GF-D8 (cell line): ENCODE results near the gene TUBA4B.

Experiments
- DNase-seq: peaks from one replicate; lab custom pipeline; 2025; lab: John Stamatoyannopoulos, UW

TUBA4B gene

GRCh38 chr2:219218732-219219701, 34.0 kb upstream of the TUBA4B start, which contains the start of gene ABCB6:
Gene ABCB6 (minus strand): TSS chr2:219218958. CDS start chr2:219218673, 285 bp downstream.
- DNase-seq: no peak

GRCh38 chr2:219219784-219220532, 33.1 kb upstream of the TUBA4B start:
- DNase-seq: no peak

GRCh38 chr2:219220652-219221402, 32.2 kb upstream of the TUBA4B start:
- no peak for DNase-seq

GRCh38 chr2:219221957-219222518, 31.0 kb upstream of the TUBA4B start:
- DNase-seq: no peak

GRCh38 chr2:219223831-219224610, 29.0 kb upstream of the TUBA4B start:
- DNase-seq: no peak

- DNase-seq: peak; percentile 84
These were observed 27.7 kb upstream of the TUBA4B start for GRCh38 chr2:219225350-219225749.

GRCh38 chr2:219228041-219228910, 24.8 kb upstream of the TUBA4B start:
- no peak for DNase-seq

- DNase-seq: no peak
These were observed 24.1 kb upstream of the TUBA4B start for GRCh38 chr2:219228911-219229304.

GRCh38 chr2:219229305-219230058, 23.6 kb upstream of the TUBA4B start, which contains the start of the genes ANKZF1 and ATG9A:
Gene ANKZF1 (plus strand): TSS chr2:219229806. CDS start chr2:219230258, 452 bp downstream.
Gene ATG9A (minus strand): TSS chr2:219229636. CDS start chr2:219228024, 1,612 bp downstream.
- DNase-seq: peak; percentile 98

GRCh38 chr2:219230059-219230540, 22.9 kb upstream of the TUBA4B start:
- DNase-seq: no peak

GRCh38 chr2:219234331-219234730, 18.7 kb upstream of the TUBA4B start:
- no peak for DNase-seq

- no peak for DNase-seq
These were observed 9.7 kb upstream of the TUBA4B start for GRCh38 chr2:219243291-219243761.

GRCh38 chr2:219244789-219245147, 8.3 kb upstream of the TUBA4B start:
- no peak for DNase-seq

- DNase-seq: peak; percentile 30
These were observed 7.7 kb upstream of the TUBA4B start, which contains the start of the genes GLB1L and STK16 for GRCh38 chr2:219245148-219245898. Gene GLB1L (minus strand): TSS chr2:219245444. CDS start chr2:219243573, 1,871 bp downstream. Gene STK16 (plus strand): TSS chr2:219245479. CDS start chr2:219246000, 521 bp downstream.

- DNase-seq: no peak
These were observed 7.2 kb upstream of the TUBA4B start for GRCh38 chr2:219245899-219246230.

GRCh38 chr2:219246559-219246958, 6.5 kb upstream of the TUBA4B start:
- no peak for DNase-seq

GRCh38 chr2:219247678-219248642, 5.1 kb upstream of the TUBA4B start:
- DNase-seq: peak; percentile 67
